ENCODE measurements around the gene PHF21A. TPM values are rescaled to one million over a fixed set of nuclear protein-coding genes. Genes with fewer than 3 reads are reported as not detected.

PHF21A gene
- total RNA-seq, 2 donors from 2014 or later, result 40.2 to 54.0 TPM

GRCh38 chr11:45885921-45886721 is 235.1 kb downstream of the PHF21A start:
- intact Hi-C loops (cut with DNase I), result no loop called here
- DNase-seq (ENCODE audit: low spot score), result no peak

GRCh38 chr11:45885274-45885920 is 235.9 kb downstream of the PHF21A start, which contains the start of gene MAPK8IP1:
Gene MAPK8IP1, plus strand, starts transcription at chr11:45885651. Its CDS starts 170 bp downstream, at chr11:45885821.
- no peak for DNase-seq (ENCODE audit: low spot score)
- intact Hi-C loops (cut with DNase I), result no loop called here

- intact Hi-C loops (cut with DNase I), result no loop called here
- no peak for DNase-seq (ENCODE audit: low spot score)
Measured at GRCh38 chr11:45884596-45885185, 236.6 kb downstream of the PHF21A start.

Other genes starting within 250 kb of the PHF21A start
- 10 to 100 TPM in 1 of 2 donors, 1 to 10 TPM in 1; 8.5 to 10.9 TPM for gene MAPK8IP1, start 235.8 kb downstream of the PHF21A start, total RNA-seq
- under 1 TPM in 1 of 2 donors, not detected in 1; 0.57 TPM for gene FREY1, start 214.2 kb downstream of the PHF21A start, total RNA-seq
- 10 to 100 TPM; 13.3 to 18.8 TPM for gene PEX16, start 203.6 kb downstream of the PHF21A start, total RNA-seq
- not detected for gene LARGE2, start 198.8 kb downstream of the PHF21A start, total RNA-seq
- 10 to 100 TPM; 14.3 to 25.8 TPM for gene CREB3L1, start 156.2 kb upstream of the PHF21A start, total RNA-seq
- 10 to 100 TPM; 38.5 to 41.2 TPM for gene DGKZ, start 226.0 kb upstream of the PHF21A start, total RNA-seq

Measured in posterior vena cava (tissue), 2 donors.